GM21515 (cell line): Measurements from ENCODE around the gene CASK.

ENCODE experiments used
- ATAC-seq: cut with Tn5 transposase; IDR thresholded peaks from one replicate; pipeline ENCODE4 v1.9.1; 2021; ENCODE audit not compliant: unreplicated experiment

The CASK gene

DNA sequence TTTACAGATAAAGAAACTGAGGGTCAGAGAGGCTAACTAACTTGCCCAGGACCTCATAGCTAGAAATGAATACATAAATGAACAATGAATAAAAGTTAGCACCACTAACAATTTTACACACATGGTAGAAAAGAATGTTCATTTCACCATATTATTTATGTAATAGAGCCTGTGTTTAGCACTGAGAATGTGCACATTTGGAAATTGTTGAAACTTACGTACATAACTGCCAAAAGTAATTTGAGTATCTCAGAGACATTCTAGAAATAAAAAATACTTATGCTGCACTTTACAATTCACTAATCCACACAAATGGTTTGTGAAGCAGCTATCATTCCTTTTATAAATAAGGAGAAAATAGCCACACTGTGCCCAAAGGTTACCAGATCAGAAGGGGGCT lies 9.9 kb downstream of the CASK start:
- no peak for ATAC-seq

DNA sequence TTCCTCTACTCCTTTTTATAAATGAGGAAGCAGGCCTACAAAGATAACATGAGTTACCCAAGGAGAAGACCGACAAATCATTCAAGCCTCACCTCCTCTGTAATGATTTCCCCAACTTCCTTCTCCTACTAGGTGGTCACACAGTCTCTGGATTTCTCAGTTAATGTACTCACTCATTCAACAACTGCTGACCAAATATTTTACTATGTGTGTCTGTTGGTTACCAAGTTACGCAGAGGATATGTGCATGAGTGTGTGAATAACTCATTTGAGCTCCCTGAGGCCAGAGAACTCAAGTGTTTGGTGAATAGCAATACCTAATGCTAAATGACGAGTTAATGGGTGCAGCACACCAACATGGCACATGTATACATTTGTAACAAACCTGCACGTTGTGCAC lies 10.4 kb downstream of the CASK start:
- no peak for ATAC-seq

DNA sequence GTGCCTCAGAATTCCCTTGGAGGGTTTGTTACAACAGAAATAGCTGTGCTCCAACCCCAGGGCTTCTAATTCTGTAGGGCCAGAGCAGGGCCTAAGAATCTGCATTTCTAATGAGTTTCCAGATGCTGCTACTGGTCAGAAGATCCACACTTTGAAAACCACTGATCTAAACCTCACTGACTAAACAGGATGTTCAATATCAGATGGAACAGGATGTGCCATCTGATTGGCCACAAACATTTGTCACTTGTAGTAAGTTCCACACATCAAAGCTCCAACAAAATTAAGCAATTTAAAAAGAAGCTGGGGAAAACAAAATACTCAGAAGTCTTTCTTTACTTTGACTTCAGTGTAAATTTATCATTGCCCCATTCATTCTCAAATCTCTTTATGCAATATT lies 14.3 kb downstream of the CASK start:
- ATAC-seq: no peak

DNA sequence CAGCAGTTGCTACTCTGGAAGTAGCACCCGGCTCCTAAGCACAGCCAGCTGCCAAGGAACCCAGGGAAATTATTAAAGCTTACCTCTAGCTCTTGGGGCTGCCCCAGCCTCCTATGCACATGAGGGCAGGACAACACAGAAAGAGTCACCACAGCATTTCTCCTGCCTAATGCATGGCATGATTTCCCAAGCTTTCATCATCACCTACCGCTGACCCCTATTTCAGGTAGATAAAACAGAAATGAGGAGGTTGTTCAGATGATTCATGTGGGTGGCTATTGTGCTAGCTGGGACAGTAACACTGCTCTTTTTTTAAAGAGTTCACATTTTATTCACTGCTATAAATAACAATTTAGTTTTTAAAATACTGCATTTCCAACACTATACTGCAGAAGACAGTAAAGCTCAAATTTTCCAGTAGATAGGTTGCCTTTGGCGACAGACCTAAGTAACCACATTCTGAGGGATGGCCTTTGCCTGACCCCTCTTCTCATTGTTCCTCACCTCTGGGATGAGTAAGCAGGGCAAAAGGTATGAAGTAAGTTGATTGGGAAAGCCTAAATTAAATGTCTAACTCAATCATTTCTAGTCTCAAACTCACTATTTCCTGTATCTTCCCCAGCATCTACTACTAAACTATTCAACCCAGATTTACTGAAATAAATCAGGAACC lies 16.7 kb downstream of the CASK start:
- ATAC-seq: no peak

DNA sequence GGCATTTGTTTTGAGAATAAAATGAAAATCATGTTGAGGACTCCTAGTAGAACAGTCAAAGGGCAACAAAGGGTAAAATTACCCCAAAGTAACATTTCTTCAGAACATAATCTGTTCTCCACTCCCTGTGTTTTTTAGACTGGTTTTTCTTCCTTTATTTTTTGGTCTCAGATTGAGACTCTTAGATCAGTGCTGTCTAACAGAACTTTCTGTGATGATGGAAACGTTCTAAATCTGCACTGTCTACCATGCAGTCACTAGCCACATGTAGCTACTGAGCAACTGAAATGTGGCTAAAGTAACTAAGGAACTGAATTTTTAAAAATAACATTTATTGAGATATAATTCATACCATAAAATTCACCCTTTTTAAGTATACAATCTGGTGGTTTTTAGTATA lies 19.8 kb downstream of the CASK start:
- ATAC-seq: no peak

DNA sequence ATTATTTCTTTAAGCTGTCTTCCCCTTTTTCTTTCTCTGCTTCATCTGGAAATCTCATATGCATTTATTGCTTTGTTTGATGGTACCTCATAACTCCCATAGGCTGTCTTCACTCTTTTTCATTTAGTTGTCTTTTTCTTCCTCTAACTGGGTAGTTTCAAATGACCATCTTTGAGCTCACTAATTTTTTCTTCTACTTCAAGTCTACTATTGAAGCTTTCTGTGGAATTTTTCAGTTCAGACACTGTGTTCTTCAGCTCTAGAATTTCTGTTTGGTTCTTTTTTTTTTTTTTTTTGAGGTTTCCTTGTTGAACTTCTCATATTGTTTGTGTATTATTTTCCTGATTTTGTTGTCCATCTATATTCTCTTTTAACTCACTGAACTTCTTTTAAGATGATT lies 23.0 kb downstream of the CASK start:
- no peak for ATAC-seq

DNA sequence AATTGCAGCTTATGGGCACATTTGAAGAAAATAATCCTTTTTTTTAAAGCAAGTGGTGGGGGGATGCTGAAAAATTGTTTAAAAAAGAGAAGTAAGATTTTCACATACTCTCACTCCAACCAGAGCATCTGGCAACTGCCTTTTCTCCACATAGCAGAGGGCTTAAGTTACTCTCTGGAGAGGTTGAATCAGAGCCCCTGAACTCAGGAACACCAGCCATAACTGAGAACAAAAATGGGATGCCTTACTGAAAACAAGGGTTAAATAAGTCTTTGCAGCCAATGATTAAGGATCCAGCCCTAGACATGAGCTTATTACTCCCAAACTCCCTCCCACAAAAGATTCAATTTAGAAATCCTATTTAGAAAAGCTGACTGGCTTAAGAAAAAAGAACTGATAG lies 27.5 kb downstream of the CASK start:
- ATAC-seq: no peak

DNA sequence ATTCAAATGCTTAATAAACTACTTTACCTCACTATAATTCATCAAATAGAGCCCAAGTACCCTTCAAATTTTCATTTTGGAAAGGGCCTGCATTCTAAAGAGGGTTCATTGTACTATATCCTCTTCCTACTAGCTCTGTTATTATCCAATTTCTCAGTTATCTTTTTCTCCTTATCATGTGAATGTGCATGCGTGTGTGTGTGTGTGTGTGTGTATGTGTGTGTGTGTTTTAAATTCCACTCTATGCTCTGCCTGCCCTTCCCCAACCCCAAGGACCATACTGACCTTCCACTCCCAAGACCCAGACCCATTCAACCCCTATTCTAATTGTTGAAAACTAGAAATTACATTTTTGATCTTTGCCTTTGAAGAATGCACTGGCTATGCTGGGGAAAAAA lies 33.3 kb downstream of the CASK start:
- ATAC-seq: no peak

DNA sequence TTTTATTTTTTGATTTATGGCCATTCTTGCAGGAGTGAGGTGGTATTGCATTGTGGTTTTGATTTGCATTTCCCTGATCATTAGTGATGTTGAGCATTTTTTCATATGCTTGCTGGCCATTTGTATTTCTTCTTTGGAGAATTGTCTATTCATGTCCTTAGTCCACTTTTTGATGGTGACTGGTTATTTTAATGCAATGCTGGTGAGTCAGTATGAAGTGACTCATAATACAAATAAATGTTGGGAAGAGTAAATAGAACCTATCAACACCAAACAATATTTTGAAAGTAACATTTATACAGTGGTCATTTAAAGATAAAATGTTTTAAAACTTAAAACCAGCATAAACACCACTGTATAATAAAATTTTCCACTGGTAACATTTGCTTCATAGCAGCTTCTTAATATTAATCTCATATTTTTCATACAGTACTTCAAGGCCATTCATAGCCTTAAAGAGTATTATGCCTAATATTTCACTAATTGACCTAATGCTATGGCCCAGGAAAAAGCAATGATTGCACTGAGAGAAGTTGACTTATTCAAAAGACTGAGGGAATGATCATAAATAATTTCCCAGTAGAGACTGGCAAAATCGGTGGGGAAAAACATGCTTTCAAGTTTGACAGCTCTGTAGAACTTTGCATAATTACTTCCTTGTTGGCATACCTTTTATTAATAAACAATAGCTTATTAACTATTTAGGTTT lies 33.9 kb downstream of the CASK start:
- ATAC-seq: no peak

DNA sequence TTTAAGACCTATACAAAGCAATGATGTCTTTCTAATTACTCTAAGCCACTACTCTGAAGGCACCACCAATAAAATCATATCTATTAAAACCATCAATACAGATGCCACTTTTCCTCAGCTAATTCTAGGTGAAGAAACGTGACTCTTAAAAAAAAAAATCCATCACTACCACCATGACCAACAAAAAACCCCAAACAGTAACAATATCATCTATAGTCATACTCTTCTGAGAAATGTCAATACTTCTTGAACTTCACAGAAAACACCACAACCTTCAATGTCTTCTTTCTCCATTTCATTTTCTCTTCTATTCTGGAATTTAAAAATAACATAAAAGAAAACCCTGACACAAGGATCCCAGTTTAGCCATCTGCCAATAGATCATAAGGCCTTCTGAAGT lies 35.7 kb downstream of the CASK start:
- ATAC-seq: no peak

DNA sequence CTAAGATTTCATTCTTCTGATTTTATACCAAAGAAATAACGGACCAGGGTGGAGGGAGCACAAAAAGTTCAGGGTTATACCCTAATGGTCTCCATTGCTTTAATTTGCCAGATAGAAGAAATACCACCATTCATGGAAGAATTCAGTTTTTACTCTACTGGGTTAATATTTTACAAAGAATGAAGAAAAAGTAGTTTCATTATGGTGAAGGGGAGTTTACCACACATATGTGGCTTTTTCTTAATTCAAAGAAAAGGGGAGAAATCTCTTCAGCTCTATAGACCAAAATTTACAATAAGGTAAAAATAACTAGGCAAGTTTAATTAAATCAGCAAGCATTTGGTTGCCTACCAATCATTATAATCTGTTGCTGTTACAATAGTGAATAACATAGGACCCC lies 37.6 kb downstream of the CASK start:
- no peak for ATAC-seq

DNA sequence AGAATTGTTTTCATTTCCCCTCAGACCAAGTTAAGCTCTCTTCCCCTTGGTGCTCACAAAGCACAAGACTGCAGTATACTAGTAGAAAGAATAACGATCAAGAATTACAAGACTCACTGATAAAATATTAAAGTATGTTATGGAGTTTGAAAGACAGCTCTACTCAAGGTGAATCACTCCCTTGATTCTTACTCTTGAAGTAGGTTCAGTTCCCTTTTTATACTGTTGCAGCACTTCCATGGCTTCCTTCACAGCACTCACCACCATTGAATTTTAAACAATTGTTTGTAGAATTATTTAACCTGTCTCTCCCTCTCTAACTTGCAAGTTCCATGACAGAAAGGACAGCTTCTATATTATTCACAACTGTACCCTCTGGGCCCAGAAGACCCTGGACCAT lies 42.2 kb downstream of the CASK start:
- ATAC-seq: no peak

DNA sequence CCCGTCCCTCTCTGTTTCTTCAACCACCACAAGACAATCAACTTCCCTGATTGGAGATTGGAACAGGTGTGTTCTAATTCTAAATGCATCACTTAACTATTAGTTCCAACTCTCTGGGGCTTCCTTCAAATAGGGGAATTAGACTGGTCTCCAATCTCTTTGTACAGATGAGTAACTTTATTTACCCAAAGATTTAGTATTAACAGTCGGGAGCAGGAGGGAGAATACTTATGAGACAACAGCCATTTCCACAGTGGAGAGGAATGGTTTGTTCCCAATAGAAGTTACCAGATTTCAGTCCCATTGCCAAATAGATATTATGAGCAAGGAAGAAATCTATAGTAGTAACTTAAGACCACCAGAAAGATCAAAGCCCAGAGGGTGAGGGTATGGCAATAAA lies 46.2 kb downstream of the CASK start:
- ATAC-seq: no peak

DNA sequence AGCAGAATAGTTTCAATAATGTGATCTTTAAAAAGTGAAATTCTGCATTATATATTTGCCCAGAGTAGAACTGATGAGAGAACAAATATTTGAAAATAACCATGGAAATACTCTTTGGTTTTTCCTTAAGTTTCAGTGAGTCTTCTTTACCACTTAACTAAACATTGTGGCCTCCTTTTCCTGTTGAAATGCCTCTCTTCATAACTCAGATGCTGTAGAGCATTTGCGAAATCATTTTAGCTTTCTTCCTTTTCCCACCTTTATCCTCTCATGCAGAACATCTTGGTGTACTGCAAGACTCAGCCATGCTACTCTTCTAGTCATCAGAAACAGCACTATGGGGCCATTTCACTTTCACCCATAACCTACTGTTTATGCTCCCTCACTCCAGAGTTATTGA lies 48.2 kb downstream of the CASK start:
- ATAC-seq: no peak

DNA sequence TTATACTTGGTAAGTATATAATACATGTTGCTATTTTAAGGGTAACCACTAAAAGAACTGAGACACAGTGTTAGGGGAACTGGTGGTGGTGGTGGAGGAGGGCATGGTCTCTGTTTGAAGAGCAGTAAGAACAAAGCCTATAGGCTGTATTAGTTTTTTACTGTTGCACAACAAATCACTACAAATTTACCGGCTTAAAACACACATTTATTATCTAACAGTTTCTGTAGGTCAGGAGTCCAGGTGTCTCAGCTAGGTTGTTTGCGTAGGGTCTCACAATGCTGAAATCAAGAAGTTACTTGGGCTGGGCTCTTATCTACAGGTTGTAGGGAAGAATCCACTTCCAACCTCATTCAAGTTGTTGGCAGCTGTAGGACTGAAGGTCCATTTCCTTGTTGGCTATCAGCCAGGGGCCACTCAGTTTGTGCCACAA lies 52.6 kb downstream of the CASK start:
- ATAC-seq: no peak

DNA sequence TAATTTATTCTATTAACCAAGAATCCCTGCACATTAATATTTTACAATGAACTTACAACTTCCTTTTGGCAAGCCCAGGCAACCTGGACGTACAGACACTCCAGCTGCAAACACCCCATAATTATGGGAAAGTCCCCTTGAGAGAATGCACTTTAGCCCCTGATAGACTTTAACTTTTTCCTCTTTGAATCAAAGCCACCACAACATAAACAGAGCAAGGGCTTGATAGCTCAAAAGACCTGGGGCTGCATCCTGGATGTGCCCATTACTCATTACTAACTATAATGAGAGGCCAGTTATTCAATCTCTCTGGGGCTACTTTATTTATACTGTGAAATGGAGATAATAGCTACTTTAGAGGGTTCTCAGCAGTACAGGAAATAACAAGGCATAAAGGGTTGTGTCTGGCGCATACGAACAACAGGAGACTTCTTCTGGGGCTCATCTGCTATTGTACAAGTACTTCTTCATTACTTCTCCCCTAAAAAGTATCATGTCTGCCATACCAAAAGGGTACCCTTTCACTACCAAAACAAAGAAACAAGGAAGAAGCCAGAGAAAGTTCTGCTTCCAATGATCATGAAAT lies 54.9 kb downstream of the CASK start:
- ATAC-seq: no peak

DNA sequence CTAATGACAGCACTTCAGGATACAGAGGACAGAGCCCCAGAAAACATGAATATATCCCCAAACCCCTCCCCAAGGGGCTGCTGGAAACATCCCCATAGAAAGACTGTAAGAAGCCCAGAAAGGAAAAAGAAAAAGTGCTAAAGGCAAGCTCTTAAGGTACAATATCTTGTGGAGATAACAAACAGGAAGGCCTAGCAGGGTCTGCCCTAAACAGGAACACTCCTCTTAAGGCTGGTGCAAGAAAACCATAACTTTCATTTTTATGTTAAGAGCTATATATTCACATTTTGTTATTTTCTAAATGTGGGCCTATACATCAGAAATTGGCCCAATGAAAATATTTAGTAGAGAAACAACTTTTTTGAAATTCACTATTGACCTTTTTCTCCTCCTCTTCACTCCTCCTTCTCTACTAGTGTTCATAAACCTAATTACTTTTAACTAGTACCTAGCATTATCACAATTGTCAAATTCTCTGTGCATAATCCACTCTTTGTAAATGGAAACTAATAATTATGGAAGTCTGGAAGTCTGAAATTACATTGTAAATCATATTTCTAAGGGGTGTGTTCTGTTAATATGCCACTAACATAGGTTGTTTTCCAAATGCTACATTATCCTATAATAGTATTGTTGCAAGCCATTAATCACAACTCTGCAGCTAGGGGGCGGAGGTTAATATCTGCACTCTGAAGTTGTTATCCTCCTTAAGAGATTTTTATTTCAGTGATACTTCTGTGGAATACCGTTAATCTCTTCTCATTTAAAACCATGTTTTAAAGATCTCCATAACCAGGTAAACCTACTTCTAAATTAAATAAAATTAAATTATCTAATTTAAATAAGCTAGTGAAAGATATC lies 59.8 kb downstream of the CASK start:
- ATAC-seq: no peak

DNA sequence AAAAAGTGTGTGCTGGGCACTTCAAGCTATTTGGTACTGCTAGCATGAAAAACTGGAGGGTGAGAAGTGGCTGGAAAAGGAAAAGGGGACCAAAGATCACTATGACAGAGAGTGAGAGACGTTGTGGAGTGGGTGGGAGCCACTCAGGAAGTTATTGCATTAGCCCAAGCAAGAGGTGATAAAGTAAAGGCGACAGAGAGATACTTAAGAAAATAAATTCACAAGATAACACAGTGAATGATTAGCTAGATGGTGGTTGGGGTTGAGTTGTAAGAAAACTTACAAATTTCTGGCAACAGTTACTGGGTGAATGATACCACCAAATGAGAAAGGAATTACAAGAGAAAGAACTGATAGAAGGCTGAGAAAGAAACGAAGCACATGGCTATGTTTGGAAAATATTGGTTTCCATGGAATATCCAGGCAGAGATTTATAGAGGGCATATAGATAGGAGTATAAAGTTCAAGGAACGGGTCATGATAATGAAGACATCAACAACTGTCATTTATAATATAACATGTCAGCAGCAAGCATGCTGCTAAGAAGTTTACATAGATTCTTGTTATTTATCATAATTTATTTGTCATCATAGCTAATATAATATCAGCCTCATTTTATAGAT lies 60.7 kb downstream of the CASK start:
- ATAC-seq: no peak

DNA sequence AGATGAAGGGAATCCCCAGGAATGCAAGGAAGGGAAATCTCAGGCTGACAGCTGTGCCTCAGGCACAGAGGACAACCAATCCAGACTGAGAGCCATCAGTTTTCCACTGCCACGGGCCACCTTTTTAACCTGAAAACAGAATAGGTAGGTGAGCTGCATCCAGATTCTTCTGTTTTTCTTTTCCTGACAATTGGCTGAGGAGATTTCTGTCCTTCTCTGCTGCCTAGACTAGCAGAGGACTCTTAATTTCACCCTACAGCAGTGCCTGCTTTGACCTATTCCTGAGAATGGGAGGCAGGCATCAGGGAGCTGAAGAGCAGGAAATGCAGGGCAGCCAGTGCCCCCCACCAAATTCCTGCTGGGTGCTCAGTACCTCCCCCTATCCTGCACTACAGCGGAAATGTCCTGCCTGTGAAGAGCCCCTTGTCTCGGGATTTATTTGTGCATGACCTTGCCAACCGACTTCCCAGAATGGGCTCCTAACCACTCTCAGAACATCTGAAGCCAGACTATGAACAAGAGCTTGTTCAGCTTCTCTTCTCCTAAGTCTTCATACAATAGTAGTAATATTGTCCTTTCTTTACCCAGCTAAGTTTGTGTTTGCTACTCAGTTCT lies 65.1 kb downstream of the CASK start:
- ATAC-seq: no peak

DNA sequence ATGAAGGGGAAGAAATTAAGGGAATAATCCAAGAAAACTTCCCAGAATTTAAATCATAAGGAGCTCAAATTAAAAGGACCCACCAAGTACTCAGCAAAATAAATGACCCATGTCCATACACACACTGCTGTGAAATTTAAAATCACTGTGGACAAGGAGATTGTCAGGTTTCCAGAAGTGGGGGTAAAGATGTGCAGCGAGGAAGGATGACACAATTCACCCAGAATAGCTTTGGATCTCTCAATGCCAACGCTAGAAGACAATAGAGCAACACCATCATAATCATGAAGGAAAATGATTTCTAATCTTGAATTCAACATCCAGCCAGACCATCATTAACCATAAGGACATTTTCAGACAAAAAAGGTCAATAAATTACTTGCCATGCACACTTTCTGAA lies 65.7 kb downstream of the CASK start:
- ATAC-seq: no peak

DNA sequence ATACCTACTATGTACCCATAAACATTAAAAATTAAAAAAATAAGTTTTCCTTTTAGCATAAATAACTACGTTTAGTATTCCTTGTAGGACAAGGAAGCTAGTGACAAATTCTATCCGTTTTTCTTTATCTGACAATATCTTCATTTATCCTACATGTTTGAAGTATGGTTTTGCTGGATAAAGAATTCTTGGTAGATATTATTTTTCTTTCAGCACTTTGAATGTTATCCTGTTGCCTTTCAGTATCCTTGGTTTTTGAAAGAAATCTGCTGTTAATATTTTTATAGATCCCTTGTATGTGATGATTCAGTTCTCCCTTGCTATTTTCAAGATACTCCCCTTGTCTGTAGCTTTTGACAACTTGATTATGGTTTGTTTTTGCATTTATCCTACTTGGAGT lies 76.6 kb downstream of the CASK start:
- no peak for ATAC-seq
